Small intestine (tissue), 7 donors: Measurements from ENCODE around the gene MAPRE2. TPM values are rescaled to one million over a fixed set of nuclear protein-coding genes. Genes with fewer than 3 reads are reported as not detected.

Experiments used
- DNase-seq, 2 donors: peaks; one replicate each; pipeline versions ENCODE4 v3.0.0 to v3.0.0-alpha.2; 2013
- FAIRE-seq: peaks from 2 replicates; lab custom pipeline; 2012; peaks lifted over from hg19 to GRCh38; lab: Jason Lieb, UNC
- H3K27ac ChIP-seq, 3 donors: one replicate each; pipeline ENCODE4 v1.5.1; 2013; ENCODE audit warnings: low read length in 2 of 3, mild to moderate bottlenecking in 2 of 3, control low read depth in 1 of 3, inconsistent platforms in 1 of 3, low read depth in 1 of 3, moderate library complexity in 1 of 3
- H3K27me3 ChIP-seq, 3 donors: one replicate each; pipeline ENCODE4 v1.6.1; 2013; ENCODE audit warnings: low read length in 3 of 3, inconsistent platforms in 1 of 3; ENCODE audit not compliant: control insufficient read depth in 3 of 3, insufficient read depth in 3 of 3
- H3K36me3 ChIP-seq, 3 donors: one replicate each; pipeline ENCODE4 v1.6.1; 2013; ENCODE audit warnings: low read length in 3 of 3, inconsistent platforms in 1 of 3, low read depth in 1 of 3, mild to moderate bottlenecking in 1 of 3, moderate library complexity in 1 of 3; ENCODE audit not compliant: control insufficient read depth in 3 of 3, insufficient read depth in 2 of 3
- H3K4me1 ChIP-seq, 3 donors: one replicate each; pipeline ENCODE4 v1.6.1; 2013; ENCODE audit warnings: low read length in 2 of 3, inconsistent platforms in 1 of 3, low read depth in 1 of 3, mild to moderate bottlenecking in 1 of 3, moderate library complexity in 1 of 3; ENCODE audit not compliant: control insufficient read depth in 3 of 3, insufficient read depth in 2 of 3
- H3K4me3 ChIP-seq, 3 donors: one replicate each; pipeline ENCODE4 v1.5.1; 2013; ENCODE audit warnings: low read length in 3 of 3, control low read depth in 1 of 3, inconsistent platforms in 1 of 3, low read depth in 1 of 3, mild to moderate bottlenecking in 1 of 3, moderate library complexity in 1 of 3
- H3K9me3 ChIP-seq, 2 donors: one replicate each; pipeline ENCODE4 v1.6.1; 2013; ENCODE audit warnings: low read depth in 1 of 2, low read length in 1 of 2; ENCODE audit not compliant: control insufficient read depth in 2 of 2, insufficient read depth in 1 of 2
- WGBS, 3 donors: extraction: QIAGEN DNeasy Blood & Tissue Kit; methylation state at CpG; one replicate each; pipeline ENCODE4 v1.1.7; 2013; 5-methylcytosine and 5-hydroxymethylcytosine counted together
- polyA plus RNA-seq, 4 donors: library from polyadenylated mRNA; stranded (reverse) in 3 of 4; unstranded in 1 of 4; fragments of 200-250 nt in 3 of 4; fragments of 120-200 nt in 1 of 4; gene quantifications; one replicate each; pipeline versions ENCODE4 v1.2.1 to v1.2.3, GENCODE V29; 2013
- donor health status: healthy with polysubstance abuse.
- donor health status: control.
- donor health status: control.
- donor health status: Bipolar disorder and iron deficiency.
- donor health status: healthy.

The MAPRE2 gene
- polyA plus RNA-seq, 4 donors, result 6.2 to 19.8 (median 11.2) TPM

DNA sequence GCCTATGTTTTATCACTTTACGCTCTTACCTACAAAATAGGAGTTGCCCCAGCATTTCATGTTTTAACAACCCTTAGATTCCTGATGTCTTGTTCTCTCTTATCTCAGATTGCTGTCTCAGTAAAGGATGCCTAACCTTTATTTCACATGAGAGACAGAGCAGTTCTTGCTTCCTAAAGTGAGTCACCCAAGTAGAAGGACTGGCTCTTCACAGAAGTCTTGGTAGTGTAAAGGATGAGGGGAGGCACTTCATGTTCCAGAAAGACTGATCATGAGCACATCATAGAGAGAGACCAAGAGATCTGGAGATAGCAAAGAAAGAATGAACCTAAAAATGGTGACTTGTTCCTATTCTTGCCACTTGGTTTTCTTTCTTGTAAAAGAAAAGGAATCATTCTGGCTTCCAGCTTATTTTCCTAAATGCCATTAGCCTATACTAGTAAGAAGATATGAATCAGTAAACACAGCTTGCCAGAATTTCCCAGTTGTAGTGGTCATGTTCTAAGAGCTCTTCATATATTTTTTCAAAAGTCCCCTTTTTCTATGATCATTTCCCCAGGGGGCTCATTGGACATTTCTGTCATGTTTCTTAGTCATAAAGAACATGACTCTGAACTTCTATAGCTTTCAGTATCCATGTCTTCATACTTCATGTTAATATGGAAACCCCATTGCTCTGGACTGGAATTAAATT is 54.9 kb downstream of the MAPRE2 start:
- H3K4me1 ChIP-seq, result no peaks in the 10 kb centered on the region
- 97 to 100% (median 98%) methylated on average over 1 of the region's 1 CpG for WGBS, 3 donors
- H3K4me3 ChIP-seq, result no peak overlapping the region
- FAIRE-seq, result no peak
- no peak for DNase-seq
- H3K36me3 ChIP-seq, result no peaks in the 10 kb centered on the region
- no peaks in the 10 kb centered on the region for H3K9me3 ChIP-seq
- H3K27me3 ChIP-seq, result no peaks in the 10 kb centered on the region
- H3K27ac ChIP-seq, result no peak overlapping the region

DNA sequence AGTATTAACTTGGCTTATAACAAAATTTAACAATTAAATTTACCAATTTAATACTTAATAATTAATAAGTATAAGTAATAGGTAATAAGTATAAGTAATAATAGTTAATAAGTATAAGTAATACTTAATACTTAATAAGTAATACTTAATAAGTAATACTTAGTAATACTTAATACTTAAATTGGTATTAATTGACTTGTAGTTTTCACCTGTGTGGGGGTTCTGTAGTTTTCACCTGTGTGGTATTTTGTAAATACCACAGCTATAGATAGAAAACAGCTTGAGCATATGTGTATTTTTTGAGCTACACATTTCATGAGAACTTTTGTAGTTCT is 55.4 kb downstream of the MAPRE2 start:
- no peaks in the 10 kb centered on the region for H3K27me3 ChIP-seq
- H3K9me3 ChIP-seq, result no peaks in the 10 kb centered on the region
- no peak overlapping the region for H3K4me3 ChIP-seq
- no peak overlapping the region for H3K27ac ChIP-seq
- DNase-seq, result no peak
- no peaks in the 10 kb centered on the region for H3K4me1 ChIP-seq
- no peak for FAIRE-seq
- no peaks in the 10 kb centered on the region for H3K36me3 ChIP-seq

DNA sequence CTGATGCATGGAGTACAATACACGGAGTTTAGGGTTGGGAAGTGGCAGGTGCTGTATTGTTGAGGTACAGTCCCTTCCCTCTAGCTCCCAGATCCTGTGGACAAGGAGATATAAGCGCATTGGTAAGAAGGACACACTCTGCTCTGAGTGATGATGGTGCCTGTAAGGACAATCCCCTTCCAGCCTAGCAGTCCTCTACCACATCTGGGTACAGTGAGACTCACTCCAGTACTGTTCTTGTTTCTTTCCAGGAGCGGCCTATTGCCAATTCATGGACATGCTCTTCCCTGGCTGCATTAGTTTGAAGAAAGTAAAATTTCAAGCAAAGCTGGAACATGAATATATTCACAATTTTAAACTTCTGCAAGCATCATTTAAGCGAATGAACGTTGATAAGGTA is 56.0 kb downstream of the MAPRE2 start:
- no peaks in the 10 kb centered on the region for H3K27me3 ChIP-seq
- FAIRE-seq, result no peak
- 93 to 96% (median 94%) methylated on average over 5 of the region's 5 CpGs for WGBS, 3 donors
- no peak for DNase-seq
- H3K9me3 ChIP-seq, result no peaks in the 10 kb centered on the region
- H3K4me3 ChIP-seq, result no peak overlapping the region
- no peaks in the 10 kb centered on the region for H3K4me1 ChIP-seq
- no peak overlapping the region for H3K27ac ChIP-seq
- no peaks in the 10 kb centered on the region for H3K36me3 ChIP-seq

DNA sequence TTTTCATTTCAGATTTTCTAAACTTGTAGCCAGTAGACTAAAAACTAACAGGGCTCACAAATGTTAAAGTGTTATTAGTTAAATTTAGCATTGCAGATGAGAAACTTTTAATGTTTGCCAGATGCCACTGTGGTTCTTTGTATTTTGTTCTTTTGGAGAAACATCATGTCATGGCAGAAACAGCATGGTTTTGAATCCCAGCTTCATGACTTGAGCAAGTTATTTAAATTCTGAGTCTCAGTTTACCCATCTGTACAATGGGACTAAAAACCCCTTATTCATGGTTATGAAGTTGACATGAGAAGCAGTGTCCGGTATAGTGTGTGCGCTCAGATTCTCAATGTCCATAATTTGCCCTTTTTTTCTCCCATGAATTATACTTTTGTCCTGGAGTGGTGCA is 56.5 kb downstream of the MAPRE2 start:
- Histone ChIP-seq H3K4me1 (no peaks in the 10 kb centered on the region), H3K36me3 (no peaks in the 10 kb centered on the region), H3K9me3 (no peaks in the 10 kb centered on the region), H3K27me3 (no peaks in the 10 kb centered on the region), H3K27ac (no peak overlapping the region), H3K4me3 (no peak overlapping the region)
- no peak for DNase-seq
- 98% methylated on average over 2 of the region's 2 CpGs for WGBS, 3 donors
- no peak for FAIRE-seq

DNA sequence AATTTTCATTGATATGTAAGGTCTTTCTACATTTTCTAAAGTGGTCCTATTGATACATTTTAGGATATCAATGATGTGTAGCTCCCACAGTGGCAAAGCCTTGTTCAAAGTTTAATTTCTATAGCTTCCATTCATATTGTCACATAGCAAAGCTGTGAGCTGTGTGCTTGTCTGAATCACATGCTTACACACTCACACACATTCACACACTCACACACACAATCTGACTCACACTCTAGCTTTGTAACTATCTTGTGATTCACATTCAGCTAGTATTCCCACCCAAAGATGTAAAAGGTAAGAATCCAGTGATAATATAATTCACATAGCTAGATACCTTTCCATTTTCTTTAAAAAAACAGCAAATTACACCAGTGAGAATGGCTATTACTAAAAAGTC is 58.7 kb downstream of the MAPRE2 start:
- no peak overlapping the region for H3K27ac ChIP-seq
- no peaks in the 10 kb centered on the region for H3K9me3 ChIP-seq
- no peak overlapping the region for H3K4me3 ChIP-seq
- no peaks in the 10 kb centered on the region for H3K36me3 ChIP-seq
- DNase-seq (no peak), FAIRE-seq (no peak)
- no peaks in the 10 kb centered on the region for H3K4me1 ChIP-seq
- no peaks in the 10 kb centered on the region for H3K27me3 ChIP-seq

DNA sequence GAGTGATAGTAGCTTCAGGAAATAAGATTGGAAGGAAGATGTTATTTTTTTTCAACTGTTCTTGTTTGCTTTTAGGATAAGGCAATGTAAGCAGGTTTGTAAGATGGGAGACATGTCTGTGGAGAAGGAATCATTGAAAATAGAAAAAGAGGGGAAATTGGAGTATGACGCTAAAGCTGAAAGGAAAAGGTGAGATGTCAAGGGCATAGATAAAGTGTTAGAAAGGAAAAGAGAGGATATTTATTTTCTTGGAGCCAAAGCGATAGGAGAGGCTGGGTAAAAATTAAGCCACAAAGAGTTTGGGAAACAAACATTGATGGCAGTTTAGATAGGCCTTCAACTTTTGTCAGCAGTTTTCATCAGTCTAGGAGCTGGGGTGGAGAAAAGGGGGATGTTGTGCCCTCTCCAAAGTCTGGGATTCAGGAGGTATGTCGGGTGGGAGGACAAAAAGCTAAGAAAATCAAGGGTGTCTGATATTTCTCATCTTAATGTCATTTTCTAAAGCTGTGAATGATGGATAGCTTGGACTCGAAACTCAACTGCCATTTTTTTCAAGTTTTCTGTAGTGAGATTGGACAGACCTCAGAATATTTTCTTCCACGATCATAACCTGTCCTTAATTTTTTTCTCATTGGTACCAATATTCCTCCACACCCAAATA is 63.3 kb downstream of the MAPRE2 start:
- no peaks in the 10 kb centered on the region for H3K9me3 ChIP-seq
- no peak for FAIRE-seq
- DNase-seq, result no peak
- H3K36me3 ChIP-seq, result no peaks in the 10 kb centered on the region
- H3K27me3 ChIP-seq, result no peaks in the 10 kb centered on the region
- 91 to 97% (median 93%) methylated on average over 5 of the region's 5 CpGs for WGBS, 3 donors
- no peak overlapping the region for H3K27ac ChIP-seq
- H3K4me3 ChIP-seq, result no peak overlapping the region
- H3K4me1 ChIP-seq, result no peaks in the 10 kb centered on the region

DNA sequence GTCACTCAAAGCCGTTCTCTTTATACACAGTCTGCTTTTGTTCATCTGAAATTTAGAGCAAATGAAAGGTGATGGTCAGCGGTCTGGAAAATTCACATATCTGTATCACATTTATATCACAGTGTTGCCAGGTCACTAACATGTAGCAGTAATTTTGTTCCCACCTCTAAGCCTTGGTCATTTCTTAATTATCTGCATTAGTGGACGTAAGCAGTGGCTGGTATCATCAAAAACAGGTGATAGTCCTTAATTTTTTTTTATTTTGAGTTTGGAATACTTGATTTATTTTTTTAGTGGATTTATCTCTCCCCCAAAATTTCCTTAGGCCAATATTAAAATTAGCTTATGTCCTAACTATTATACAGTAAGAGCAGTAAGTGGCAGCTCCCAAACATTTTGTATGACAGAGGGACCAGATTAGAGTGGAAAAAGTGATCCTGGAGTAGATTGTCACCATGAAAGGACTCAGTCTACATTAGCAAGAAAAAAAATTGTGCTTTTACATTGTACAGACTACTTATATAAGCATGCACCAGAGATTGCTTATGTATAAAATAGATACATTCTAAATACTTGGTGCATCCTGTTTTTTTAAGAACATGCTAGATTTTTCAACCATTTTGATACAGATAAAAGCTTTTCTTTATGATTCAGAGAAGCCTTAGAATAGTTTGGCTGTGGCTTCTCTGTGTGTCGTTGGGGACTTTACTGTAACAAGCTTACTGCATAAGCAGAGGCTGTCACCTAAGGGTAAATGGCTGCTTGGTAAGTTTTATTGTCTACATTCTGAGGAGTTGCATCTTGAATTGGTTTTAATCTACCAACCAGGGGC is 65.0 kb downstream of the MAPRE2 start:
- no peak overlapping the region for H3K4me3 ChIP-seq
- WGBS, 3 donors, result 84 to 90% (median 87%) methylated on average over 4 of the region's 4 CpGs
- no peaks in the 10 kb centered on the region for H3K4me1 ChIP-seq
- no peak overlapping the region for H3K27ac ChIP-seq
- no peak for FAIRE-seq
- no peaks in the 10 kb centered on the region for H3K27me3 ChIP-seq
- no peak for DNase-seq
- H3K36me3 ChIP-seq, result no peaks in the 10 kb centered on the region
- no peaks in the 10 kb centered on the region for H3K9me3 ChIP-seq

DNA sequence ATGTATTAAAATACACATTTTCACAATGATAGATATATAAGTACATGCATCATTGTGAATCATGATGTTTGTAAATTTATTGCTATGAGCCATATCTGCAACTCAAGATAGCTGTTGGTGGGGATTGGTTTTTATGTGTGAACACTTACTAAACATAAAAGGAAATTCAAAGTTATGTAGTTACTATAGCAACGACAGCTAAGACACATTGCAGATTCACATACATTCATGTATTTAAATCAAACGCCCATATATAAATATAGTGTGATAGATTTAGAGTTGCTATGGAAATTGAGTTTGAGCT is 65.6 kb downstream of the MAPRE2 start:
- no peak for FAIRE-seq
- WGBS, 3 donors, result 62 to 79% (median 71%) methylated on average over 2 of the region's 2 CpGs
- no peaks in the 10 kb centered on the region for H3K36me3 ChIP-seq

More for the DNA sequence above, 65.6 kb downstream of the MAPRE2 start:
- Histone ChIP-seq H3K27ac (no peak overlapping the region), H3K9me3 (no peaks in the 10 kb centered on the region), H3K4me3 (no peak overlapping the region), H3K27me3 (no peaks in the 10 kb centered on the region), H3K4me1 (no peaks in the 10 kb centered on the region)
- DNase-seq, result no peak
